ENCODE results near the gene CFAP141.
"Not testable (repeated sequence)": the region's sequence is repeated elsewhere in the genome, so short reads cannot be mapped to it uniquely, and the experiment has no call there.

The CFAP141 gene

GRCh38 chr1:154237880-154238506 is 31.9 kb upstream of the CFAP141 start:
- Histone ChIP-seq H3K27me3 (no peaks in the 10 kb centered on the region), H3K4me3 (ENCODE audit: low read depth in 1 of 2, low read length in 1 of 2) (no peak overlapping the region), H3K36me3 (peaks cover 81% of the 10 kb centered on the region), H3K4me1 (ENCODE audit: control insufficient read depth in 1 of 2, insufficient read depth in 1 of 2, low read depth in 1 of 2, low read length in 1 of 2) (no peaks in the 10 kb centered on the region), H3K27ac (no peak overlapping the region), H3K9me3 (no peaks in the 10 kb centered on the region)
- no peak for TF ChIP-seq CTCF (IDR thresholded peaks at IDR 0.05)

GRCh38 chr1:154237435-154237834 is 31.3 kb upstream of the CFAP141 start:
- Histone ChIP-seq H3K36me3 (peaks cover 82% of the 10 kb centered on the region), H3K27me3 (no peaks in the 10 kb centered on the region), H3K27ac (no peak overlapping the region), H3K4me3 (ENCODE audit: low read depth in 1 of 2, low read length in 1 of 2) (no peak overlapping the region), H3K4me1 (ENCODE audit: control insufficient read depth in 1 of 2, insufficient read depth in 1 of 2, low read depth in 1 of 2, low read length in 1 of 2) (no peaks in the 10 kb centered on the region), H3K9me3 (no peaks in the 10 kb centered on the region)
- TF ChIP-seq CTCF (IDR thresholded peaks at IDR 0.05): no peak

GRCh38 chr1:154236855-154237254 is 30.7 kb upstream of the CFAP141 start:
- Histone ChIP-seq H3K4me1 (ENCODE audit: control insufficient read depth in 1 of 2, insufficient read depth in 1 of 2, low read depth in 1 of 2, low read length in 1 of 2) (no peaks in the 10 kb centered on the region), H3K9me3 (no peaks in the 10 kb centered on the region), H3K4me3 (ENCODE audit: low read depth in 1 of 2, low read length in 1 of 2) (no peak overlapping the region), H3K27ac (no peak overlapping the region), H3K36me3 (peaks cover 82% of the 10 kb centered on the region), H3K27me3 (no peaks in the 10 kb centered on the region)
- TF ChIP-seq CTCF (IDR thresholded peaks at IDR 0.05): no peak

GRCh38 chr1:154233127-154233526 is 27.0 kb upstream of the CFAP141 start:
- H3K4me1 ChIP-seq (ENCODE audit: control insufficient read depth in 1 of 2, insufficient read depth in 1 of 2, low read depth in 1 of 2, low read length in 1 of 2); H3K27ac ChIP-seq; H3K27me3 ChIP-seq; H3K9me3 ChIP-seq; H3K4me3 ChIP-seq (ENCODE audit: low read depth in 1 of 2, low read length in 1 of 2): not testable (repeated sequence)
- peaks cover 94% of the 10 kb centered on the region for H3K36me3 ChIP-seq

GRCh38 chr1:154231112-154231511 is 25.0 kb upstream of the CFAP141 start:
- not testable (repeated sequence) for H3K9me3 ChIP-seq; H3K27ac ChIP-seq; H3K4me3 ChIP-seq (ENCODE audit: low read depth in 1 of 2, low read length in 1 of 2); H3K27me3 ChIP-seq
- Histone ChIP-seq H3K36me3 (peaks cover 84% of the 10 kb centered on the region), H3K4me1 (ENCODE audit: control insufficient read depth in 1 of 2, insufficient read depth in 1 of 2, low read depth in 1 of 2, low read length in 1 of 2) (peaks cover 8 to 15% of the 10 kb centered on the region in 2 experiments)

- TF ChIP-seq CTCF (IDR thresholded peaks at IDR 0.05): no peak
Observed at GRCh38 chr1:154225370-154225769, 19.2 kb upstream of the CFAP141 start.

More at GRCh38 chr1:154225370-154225769, 19.2 kb upstream of the CFAP141 start:
- Histone ChIP-seq H3K9me3 (no peaks in the 10 kb centered on the region), H3K36me3 (peaks cover 30% of the 10 kb centered on the region), H3K4me3 (ENCODE audit: low read depth in 1 of 2, low read length in 1 of 2) (no peak overlapping the region), H3K4me1 (ENCODE audit: control insufficient read depth in 1 of 2, insufficient read depth in 1 of 2, low read depth in 1 of 2, low read length in 1 of 2) (peaks cover 20 to 27% of the 10 kb centered on the region in 2 experiments), H3K27ac (no peak overlapping the region), H3K27me3 (no peaks in the 10 kb centered on the region)

All from neutrophil (primary cell).